ENCODE results near the gene PPFIBP1.
"Not testable (repeated sequence)": the region's sequence is repeated elsewhere in the genome, so short reads cannot be mapped to it uniquely, and the experiment has no call there.

PPFIBP1 gene

DNA sequence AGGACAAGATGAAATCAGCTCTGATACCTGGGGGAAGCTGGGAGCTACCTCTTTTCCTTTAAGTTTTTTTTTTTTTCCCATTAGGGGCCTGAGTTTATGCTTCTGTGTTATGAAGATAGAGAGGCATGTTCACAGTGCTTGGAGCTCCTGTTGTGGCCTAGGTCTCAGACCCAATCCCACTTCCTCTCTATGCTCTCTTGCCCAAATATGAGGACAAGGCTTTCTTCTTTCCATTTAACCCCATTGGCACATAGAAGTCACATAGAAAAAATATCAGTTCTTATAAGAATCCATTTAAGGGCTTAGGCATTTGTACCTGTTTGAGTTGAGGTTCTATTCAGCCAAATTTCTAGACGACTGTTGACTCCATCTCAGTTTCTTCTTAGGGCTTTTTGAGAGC, 199.2 kb downstream of the PPFIBP1 start:
- no peak for DNase-seq

GRCh38 chr12:27730097-27730588, 206.1 kb downstream of the PPFIBP1 start:
- DNase-seq = no peak

DNA sequence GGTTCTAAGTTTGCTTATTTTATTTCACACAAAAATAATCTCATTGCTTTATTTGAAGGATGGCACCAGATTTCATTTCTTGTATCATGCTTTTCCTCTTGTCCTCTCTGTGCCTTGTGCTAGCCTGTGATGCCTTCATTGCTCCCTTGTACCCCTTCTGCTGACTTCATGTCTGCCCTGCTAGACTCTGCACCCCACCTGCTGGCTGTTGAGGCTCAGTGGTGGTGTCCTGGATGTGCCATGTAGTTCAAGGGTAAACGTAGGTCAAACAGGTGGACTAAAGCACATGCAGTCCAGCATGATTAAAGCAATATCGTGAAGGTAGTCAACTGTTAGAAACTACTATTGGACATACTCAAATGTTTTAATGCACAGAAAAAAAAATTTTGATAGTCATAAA, 208.3 kb downstream of the PPFIBP1 start:
- DNase-seq = peak in 1 of 3 experiments; percentile 18

DNA sequence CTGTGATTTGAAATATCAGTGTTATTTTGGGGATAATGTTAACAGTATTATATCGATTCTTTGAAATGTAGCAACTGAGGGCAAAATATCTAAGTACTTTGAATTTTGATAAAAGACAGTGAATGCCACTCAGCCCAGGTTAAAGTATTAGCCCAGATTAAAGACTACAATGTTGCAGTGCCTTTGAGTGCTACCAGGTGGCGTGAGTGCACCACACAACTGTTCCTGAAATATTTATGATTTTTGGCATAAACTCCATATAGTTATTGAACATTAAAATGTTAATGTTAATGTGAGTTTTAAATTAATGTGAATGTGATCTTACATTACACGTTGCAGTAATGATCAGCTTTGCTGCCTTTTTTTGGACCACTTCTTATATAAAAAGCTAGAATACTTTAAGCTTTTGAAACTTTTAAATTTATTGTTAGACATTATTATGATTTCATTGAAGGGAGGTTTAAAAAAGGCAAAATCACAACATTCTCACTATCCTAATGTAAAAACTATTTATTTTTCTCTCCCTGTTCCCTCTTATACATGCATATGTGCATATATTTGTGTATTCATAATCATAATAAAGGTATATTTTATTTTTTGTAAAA, 209.1 kb downstream of the PPFIBP1 start:
- DNase-seq = peak; percentile 5 to 54 (median 11)

GRCh38 chr12:27733791-27734190, 209.8 kb downstream of the PPFIBP1 start:
- no peak for DNase-seq

DNA sequence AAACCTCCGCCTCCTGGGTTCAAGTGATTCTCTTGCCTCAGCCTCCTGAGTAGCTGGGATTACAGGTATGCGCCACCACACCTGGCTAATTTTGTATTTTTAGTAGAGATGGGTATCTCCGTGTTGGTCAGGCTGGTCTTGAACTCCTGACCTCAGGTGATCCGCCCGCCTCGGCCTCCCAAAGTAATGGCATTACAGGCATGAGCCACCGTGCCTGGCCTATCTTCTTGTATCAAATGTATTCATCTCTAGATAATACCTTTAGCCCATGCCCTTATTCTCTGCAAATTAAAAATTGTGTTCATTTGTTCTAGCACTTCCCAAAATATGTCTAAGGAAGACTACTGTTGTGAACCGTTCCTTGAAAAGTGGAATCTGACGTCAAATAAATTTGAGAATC, 210.3 kb downstream of the PPFIBP1 start:
- DNase-seq = not testable (repeated sequence)

- DNase-seq = no peak
Observed at GRCh38 chr12:27743601-27744000, 219.6 kb downstream of the PPFIBP1 start.
